Neural cell (in vitro differentiated cells): ENCODE measurements around the gene PCDH15. TPM values are rescaled to one million over a fixed set of nuclear protein-coding genes. Genes with fewer than 3 reads are reported as not detected.

ENCODE experiments used
- H2AFZ ChIP-seq: fragments of 200-600, 300-800 bp; sonication (generic), shearing (Covaris generic); 2 replicates; pipeline ENCODE4 v1.6.0; 2014; ENCODE audit warnings: low read depth, mild to moderate bottlenecking, antibody characterized with exemption, low read length, moderate library complexity
- H3F3A ChIP-seq: fragments of 200-600 bp; shearing (Covaris generic); 2 replicates; pipeline ENCODE4 v1.6.1; 2016; ENCODE audit warnings: mild to moderate bottlenecking, moderate library complexity, mixed read lengths, antibody characterized with exemption, low read length; ENCODE audit not compliant: insufficient read depth, poor library complexity, severe bottlenecking
- H3K27ac ChIP-seq: fragments of 200-600, 300-800 bp; sonication (generic), shearing (Covaris generic); 2 replicates; pipeline ENCODE4 v1.5.1; 2014; ENCODE audit warnings: mild to moderate bottlenecking, low read length, moderate library complexity
- H3K27me3 ChIP-seq: fragments of 300-800, 200-600 bp; sonication (generic), shearing (Covaris generic); 2 replicates; pipeline ENCODE4 v1.6.0; 2014; ENCODE audit warnings: mild to moderate bottlenecking, low read depth, low read length, moderate library complexity; ENCODE audit not compliant: insufficient read depth
- H3K36me3 ChIP-seq: fragments of 300-800, 200-600 bp; sonication (generic), shearing (Covaris generic); 2 replicates; pipeline ENCODE4 v1.5.1; 2014; ENCODE audit warnings: mild to moderate bottlenecking, antibody characterized with exemption, low read length, moderate library complexity; ENCODE audit not compliant: insufficient read depth
- H3K4me2 ChIP-seq: fragments of 300-800, 200-600 bp; sonication (generic), shearing (Covaris generic); 2 replicates; pipeline ENCODE4 v1.6.0; 2014; ENCODE audit warnings: mild to moderate bottlenecking, low read length
- H3K4me3 ChIP-seq: fragments of 300-800, 200-600 bp; sonication (generic), shearing (Covaris generic); 2 replicates; pipeline ENCODE4 v1.5.1; 2014; ENCODE audit warnings: mild to moderate bottlenecking, low read length, moderate library complexity
- H3K79me2 ChIP-seq: fragments of 200-600 bp; shearing (Covaris generic); replicated peaks from 2 replicates; pipeline ENCODE4 v1.6.0; 2014; ENCODE audit warnings: mild to moderate bottlenecking, low read length, moderate library complexity; ENCODE audit not compliant: insufficient read depth
- H3K9ac ChIP-seq: fragments of 300-800, 200-600 bp; sonication (generic), shearing (Covaris generic); 2 replicates; pipeline ENCODE4 v1.6.1; 2016; ENCODE audit warnings: mild to moderate bottlenecking, low read length, mixed read lengths
- H3K9me2 ChIP-seq: fragments of 200-600 bp; shearing (Covaris generic); 2 replicates; pipeline ENCODE4 v1.6.1; 2016; ENCODE audit warnings: mild to moderate bottlenecking, low read length, mixed read lengths; ENCODE audit not compliant: insufficient read depth
- H3K9me3 ChIP-seq: fragments of 200-600, 300-800 bp; sonication (generic), shearing (Covaris generic); 2 replicates; pipeline ENCODE4 v1.6.1; 2016; ENCODE audit warnings: mild to moderate bottlenecking, mixed run types, low read length, moderate library complexity, mixed read lengths
- H4K20me1 ChIP-seq: fragments of 200-600 bp; shearing (Covaris generic); 2 replicates; pipeline ENCODE4 v1.6.1; 2016; ENCODE audit warnings: mild to moderate bottlenecking, mixed run types; ENCODE audit not compliant: insufficient read depth
- EP300 ChIP-seq: fragments of 450-650 bp; conservative IDR thresholded peaks from 2 replicates; pipeline ENCODE4 v1.6.1; 2014; ENCODE audit warnings: antibody characterized with exemption, mild to moderate bottlenecking, moderate library complexity; ENCODE audit not compliant: poor library complexity, severe bottlenecking
- EZH2 ChIP-seq: fragments of 200-600, 300-800 bp; shearing (Covaris generic), sonication (generic); IDR thresholded peaks from 2 replicates; pipeline ENCODE4 v1.6.1; 2014; ENCODE audit warnings: antibody characterized with exemption, low read length, borderline replicate concordance, mild to moderate bottlenecking; ENCODE audit not compliant: insufficient read depth, poor library complexity, severe bottlenecking
- MXI1 ChIP-seq: fragments of 450-650 bp; conservative IDR thresholded peaks from 2 replicates; pipeline ENCODE4 v1.6.1; 2014; ENCODE audit warnings: antibody characterized with exemption, mild to moderate bottlenecking; ENCODE audit not compliant: poor library complexity, severe bottlenecking
- POLR2AphosphoS5 ChIP-seq: IDR thresholded peaks from 2 replicates; pipeline ENCODE4 v1.6.1; 2012
- RAD21 ChIP-seq: fragments of 450-650 bp; conservative IDR thresholded peaks from 2 replicates; pipeline ENCODE4 v1.6.1; 2014; ENCODE audit warnings: antibody characterized with exemption, mild to moderate bottlenecking, moderate library complexity
- REST ChIP-seq: IDR thresholded peaks from 2 replicates; pipeline ENCODE4 v1.6.1; 2012; ENCODE audit warnings: borderline replicate concordance
- SMC3 ChIP-seq: fragments of 450-650 bp; conservative IDR thresholded peaks from 2 replicates; pipeline ENCODE4 v1.6.1; 2014; ENCODE audit warnings: antibody characterized with exemption, mild to moderate bottlenecking, moderate library complexity; ENCODE audit not compliant: poor library complexity
- TAF1 ChIP-seq: IDR thresholded peaks from 2 replicates; pipeline ENCODE4 v1.6.1; 2012; ENCODE audit warnings: low read depth
- polyA plus RNA-seq: library from polyadenylated mRNA; depleted of rRNA; stranded (reverse); fragments of >200 nt; gene quantifications from 2 replicates; pipeline ENCODE4 v1.2.3, GENCODE V29; 2014
- TF ChIP-seq, protein P1 (sequence below): fragments of 450-650 bp; IDR thresholded peaks from 2 replicates; pipeline ENCODE4 v1.5.1; 2014; ENCODE audit warnings: antibody characterized with exemption, mild to moderate bottlenecking, moderate library complexity; ENCODE audit not compliant: poor library complexity, severe bottlenecking

PCDH15 gene
- polyA plus RNA-seq, 1 donor from 2014 or later, result 1.2 TPM

GRCh38 chr10:54081950-54082349 lies 719.1 kb downstream of the PCDH15 start:
- no peak overlapping the region for H3K9ac ChIP-seq
- H3K36me3 ChIP-seq, result no peaks in the 10 kb centered on the region
- TF ChIP-seq REST, result no peak
- TF ChIP-seq POLR2AphosphoS5, result no peak
- no peak for TF ChIP-seq EZH2
- no peak for TF ChIP-seq EP300
- TF ChIP-seq TAF1, result no peak
- no peak for TF ChIP-seq RAD21
- no peak for TF ChIP-seq SMC3
- TF ChIP-seq MXI1, result no peak
- TF ChIP-seq, protein P1, sequence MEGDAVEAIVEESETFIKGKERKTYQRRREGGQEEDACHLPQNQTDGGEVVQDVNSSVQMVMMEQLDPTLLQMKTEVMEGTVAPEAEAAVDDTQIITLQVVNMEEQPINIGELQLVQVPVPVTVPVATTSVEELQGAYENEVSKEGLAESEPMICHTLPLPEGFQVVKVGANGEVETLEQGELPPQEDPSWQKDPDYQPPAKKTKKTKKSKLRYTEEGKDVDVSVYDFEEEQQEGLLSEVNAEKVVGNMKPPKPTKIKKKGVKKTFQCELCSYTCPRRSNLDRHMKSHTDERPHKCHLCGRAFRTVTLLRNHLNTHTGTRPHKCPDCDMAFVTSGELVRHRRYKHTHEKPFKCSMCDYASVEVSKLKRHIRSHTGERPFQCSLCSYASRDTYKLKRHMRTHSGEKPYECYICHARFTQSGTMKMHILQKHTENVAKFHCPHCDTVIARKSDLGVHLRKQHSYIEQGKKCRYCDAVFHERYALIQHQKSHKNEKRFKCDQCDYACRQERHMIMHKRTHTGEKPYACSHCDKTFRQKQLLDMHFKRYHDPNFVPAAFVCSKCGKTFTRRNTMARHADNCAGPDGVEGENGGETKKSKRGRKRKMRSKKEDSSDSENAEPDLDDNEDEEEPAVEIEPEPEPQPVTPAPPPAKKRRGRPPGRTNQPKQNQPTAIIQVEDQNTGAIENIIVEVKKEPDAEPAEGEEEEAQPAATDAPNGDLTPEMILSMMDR, result no peak
- H3K27me3 ChIP-seq, result no peaks in the 10 kb centered on the region
- H3K9me2 ChIP-seq, result no peaks in the 10 kb centered on the region
- H3K4me3 ChIP-seq, result no peak overlapping the region
- H2AFZ ChIP-seq, result no peak overlapping the region
- no peak overlapping the region for H3K4me2 ChIP-seq
- H3F3A ChIP-seq, result no peaks in the 10 kb centered on the region
- no peaks in the 10 kb centered on the region for H3K9me3 ChIP-seq
- no peaks in the 10 kb centered on the region for H4K20me1 ChIP-seq
- H3K27ac ChIP-seq, result no peak overlapping the region
- H3K79me2 ChIP-seq, result no peaks in the 10 kb centered on the region

DNA sequence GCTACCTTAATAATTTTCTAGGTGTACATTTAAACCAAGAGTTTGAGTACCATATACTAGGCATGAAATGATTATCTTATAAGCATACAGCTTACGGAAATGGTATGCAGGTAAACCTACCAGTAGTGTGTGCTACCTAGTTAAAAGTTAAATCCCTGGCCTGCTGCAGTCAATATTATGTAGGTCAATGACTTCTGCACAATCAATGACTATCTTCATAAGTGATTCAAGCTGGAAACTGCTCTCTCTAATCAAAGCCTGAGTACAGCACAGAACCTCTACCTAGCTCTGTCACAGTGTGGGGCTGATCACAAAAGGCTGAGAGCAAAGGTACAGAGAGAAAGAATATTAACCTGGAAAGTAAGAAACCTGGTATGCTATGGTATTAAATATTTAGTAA lies 733.7 kb downstream of the PCDH15 start:
- Histone ChIP-seq H3F3A (no peaks in the 10 kb centered on the region), H3K27ac (no peak overlapping the region), H3K27me3 (no peaks in the 10 kb centered on the region), H3K9me2 (no peaks in the 10 kb centered on the region), H2AFZ (no peak overlapping the region), H3K79me2 (no peaks in the 10 kb centered on the region), H3K9ac (no peak overlapping the region), H3K4me3 (no peak overlapping the region), H4K20me1 (no peaks in the 10 kb centered on the region), H3K36me3 (no peaks in the 10 kb centered on the region), H3K9me3 (no peaks in the 10 kb centered on the region), H3K4me2 (no peak overlapping the region)
- TF ChIP-seq POLR2AphosphoS5 (no peak), RAD21 (no peak), EP300 (no peak), TAF1 (no peak), EZH2 (no peak), SMC3 (no peak), REST (no peak), MXI1 (no peak)
- TF ChIP-seq, protein P1, result no peak
